Hindlimb muscle (tissue), 1 donor: ENCODE measurements around the gene NOTO. TPM values are rescaled to one million over a fixed set of nuclear protein-coding genes. Genes with fewer than 3 reads are reported as not detected.

ENCODE experiments used
- DNase-seq: peaks from one replicate; pipeline ENCODE4 v3.0.0-alpha.2; 2013
- polyA plus RNA-seq: library from polyadenylated mRNA; unstranded; fragments of 120-200 nt; gene quantifications from one replicate; pipeline ENCODE4 v1.2.1, GENCODE V29; 2013; ENCODE audit not compliant: insufficient read length

Gene NOTO
- polyA plus RNA-seq, 1 donor, result not detected

DNA sequence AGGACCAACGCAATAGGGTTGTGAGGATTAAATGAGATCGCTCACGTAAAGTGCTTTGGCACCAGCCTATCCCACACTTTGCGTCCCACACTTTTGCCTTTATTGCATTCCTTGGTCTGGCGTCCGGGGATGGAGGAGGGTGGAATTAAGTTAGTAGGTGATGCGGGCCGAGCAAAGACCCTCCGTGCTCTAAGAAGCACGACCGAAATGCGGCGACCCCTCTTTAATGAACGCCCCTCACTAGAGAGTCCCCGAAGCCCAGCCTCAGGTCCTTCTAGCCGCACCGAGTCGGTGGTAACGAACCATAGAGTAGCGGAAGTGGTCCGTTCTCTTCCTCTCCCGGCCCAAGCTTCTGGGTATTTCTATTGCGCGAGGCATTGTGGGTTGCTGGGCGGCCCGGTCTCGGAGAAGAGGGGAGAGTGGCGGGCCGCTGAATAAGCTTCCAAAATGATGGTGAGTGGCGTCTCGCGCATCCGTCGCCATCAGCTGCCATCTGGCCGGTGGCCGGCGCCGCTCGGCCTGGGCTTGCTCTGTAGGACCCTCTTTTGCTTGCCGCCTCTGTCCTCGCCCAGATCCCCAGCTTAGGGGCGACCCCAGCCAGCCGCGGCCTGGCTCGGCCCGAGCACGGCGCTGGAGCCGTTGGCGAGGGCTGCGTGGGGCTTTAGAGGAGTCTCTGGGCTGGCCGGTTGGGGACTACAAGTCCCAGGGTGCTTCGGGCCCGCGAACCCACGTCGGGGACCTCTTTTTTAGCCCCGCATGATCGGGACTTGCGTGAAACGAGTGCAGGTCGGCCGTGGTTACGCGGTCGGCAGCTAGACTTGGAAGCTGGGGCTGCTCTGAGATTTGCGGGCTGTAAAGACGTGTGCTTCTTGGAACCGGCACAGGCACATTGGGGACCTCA, 31.8 kb downstream of the NOTO start, which contains the start of gene CCT7:
Gene CCT7 (plus strand): TSS at position 377 of the 901 bp plus-strand sequence. CDS start 71 bp downstream, at position 448.
- peak; percentile 92 for DNase-seq

- no peak for DNase-seq
Observed at GRCh38 chr2:73235315-73236028, 33.1 kb downstream of the NOTO start.

DNA sequence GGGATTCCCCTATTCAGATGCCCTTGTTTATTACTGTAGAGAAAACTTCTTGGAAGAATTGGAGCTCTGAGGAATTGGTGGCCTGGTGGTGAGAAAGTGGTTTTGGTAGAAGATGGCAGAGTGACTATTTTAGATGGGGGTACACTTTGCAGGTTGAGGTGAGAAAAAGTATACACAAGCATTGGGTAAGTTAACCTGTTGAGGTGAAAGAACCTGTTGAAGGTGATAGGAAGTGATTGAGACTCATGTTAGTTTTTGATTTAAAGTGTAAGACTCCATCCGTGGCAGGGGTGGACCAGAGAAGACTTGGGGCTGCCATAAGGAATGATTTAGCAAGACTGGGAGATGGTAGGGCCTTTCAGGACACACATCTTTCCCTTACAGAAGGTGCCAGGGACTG, 34.8 kb downstream of the NOTO start:
- DNase-seq, result no peak

DNA sequence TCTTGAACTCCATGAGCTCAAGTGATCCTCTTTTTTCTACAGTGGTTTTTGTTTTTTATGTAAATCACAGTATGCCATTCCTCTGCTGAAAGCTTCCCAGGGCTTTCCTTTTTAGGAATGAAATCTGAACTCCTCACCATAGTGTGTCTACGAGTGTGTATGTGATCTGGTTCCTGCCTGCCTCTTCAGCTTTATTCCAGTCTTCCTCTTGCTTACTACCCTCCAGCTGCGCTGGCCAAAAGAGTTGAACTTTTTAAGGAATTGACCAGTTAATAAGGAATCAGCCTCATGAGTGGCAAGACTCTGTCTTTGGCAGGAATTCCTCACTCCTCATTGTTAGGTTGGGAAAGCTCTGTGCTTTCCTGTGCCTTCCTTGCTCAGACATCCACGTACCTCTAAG, 35.8 kb downstream of the NOTO start:
- DNase-seq, result no peak

GRCh38 chr2:73238976-73239375, 36.6 kb downstream of the NOTO start:
- no peak for DNase-seq

- DNase-seq, result no peak
Observed at GRCh38 chr2:73239776-73240175, 37.4 kb downstream of the NOTO start.

- no peak for DNase-seq
Observed at GRCh38 chr2:73243884-73244570, 41.7 kb downstream of the NOTO start.

GRCh38 chr2:73244580-73244979, 42.2 kb downstream of the NOTO start:
- no peak for DNase-seq

DNA sequence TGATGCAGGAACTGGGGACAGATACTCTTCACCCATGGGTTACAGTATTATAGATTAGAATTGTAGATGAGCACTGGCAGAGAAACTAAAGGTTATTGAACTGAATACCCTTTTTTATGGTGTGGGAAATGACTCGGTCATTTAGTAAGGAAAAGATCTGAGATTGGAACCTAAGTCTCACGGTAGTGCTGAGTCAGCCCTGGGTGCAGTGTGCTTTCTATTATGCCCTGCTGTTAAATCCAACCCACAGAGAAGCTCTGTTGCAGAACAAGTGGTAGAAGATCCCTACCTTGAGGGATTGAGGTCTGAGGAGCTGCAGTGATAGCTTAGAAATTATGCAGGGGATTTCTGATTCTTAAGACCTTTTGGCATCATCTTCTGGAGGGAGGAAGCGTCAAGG, 44.5 kb downstream of the NOTO start:
- DNase-seq, result no peak

DNA sequence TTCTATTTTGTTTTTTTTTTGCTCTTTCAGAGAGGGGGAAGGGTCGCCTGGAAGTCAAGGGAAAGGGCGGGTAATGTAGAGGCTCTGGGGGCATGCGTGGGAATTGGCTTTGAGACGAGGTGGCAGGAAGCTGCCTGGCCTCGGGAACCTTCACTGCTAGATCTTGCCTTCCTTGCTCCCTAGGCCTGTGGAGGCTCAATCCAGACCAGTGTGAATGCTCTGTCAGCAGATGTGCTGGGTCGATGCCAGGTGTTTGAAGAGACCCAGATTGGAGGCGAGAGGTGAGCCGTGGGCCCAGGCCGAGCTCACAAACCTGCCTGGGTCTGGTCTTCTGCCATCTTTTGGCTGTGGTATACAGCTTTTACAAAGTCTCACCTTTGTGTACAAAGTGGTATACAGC, 47.3 kb downstream of the NOTO start:
- no peak for DNase-seq

DNA sequence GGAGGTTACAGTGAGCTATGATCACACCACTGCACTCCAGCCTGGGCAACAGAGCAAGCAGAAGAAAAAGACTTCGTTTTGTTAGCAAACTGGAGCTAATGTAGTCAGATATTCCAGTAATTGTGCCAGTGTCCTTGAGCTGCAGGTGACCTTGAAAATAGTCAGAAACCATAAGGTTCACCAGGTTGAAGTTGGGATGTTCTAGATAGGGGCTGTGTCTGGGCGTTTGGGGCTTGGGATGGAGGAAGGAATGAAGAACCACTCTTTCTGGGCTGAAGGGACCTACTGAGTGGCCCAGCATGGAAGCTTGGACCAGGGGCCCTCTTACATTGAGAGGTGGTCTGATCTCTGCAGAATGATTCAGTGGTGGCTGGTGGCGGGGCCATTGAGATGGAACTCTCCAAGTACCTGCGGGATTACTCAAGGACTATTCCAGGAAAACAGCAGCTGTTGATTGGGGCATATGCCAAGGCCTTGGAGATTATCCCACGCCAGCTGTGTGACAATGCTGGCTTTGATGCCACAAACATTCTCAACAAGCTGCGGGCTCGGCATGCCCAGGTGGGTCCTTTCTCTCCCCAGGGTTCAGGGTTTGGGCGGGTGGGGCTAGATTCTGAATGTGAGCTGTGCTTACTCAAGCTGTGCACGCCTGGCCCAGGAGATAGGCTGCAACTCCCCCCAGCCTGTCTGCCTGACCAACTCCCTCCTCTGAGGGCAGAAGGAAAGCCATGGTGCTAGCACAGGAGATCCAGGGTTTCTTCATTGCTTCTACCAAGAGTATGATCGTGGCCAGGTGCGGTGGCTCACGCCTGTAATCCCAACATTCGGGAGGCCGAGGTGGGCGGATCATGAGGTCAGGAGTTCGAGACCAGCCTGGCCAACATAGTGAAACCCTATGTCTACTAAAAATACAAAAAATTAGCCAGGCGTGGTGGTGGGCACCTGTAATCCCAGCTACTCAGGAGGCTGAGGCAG, 48.8 kb downstream of the NOTO start:
- no peak for DNase-seq

- no peak for DNase-seq
Observed at GRCh38 chr2:73252238-73253027, 50.1 kb downstream of the NOTO start.

- no peak for DNase-seq
Observed at GRCh38 chr2:73253400-73253799, 51.0 kb downstream of the NOTO start.

GRCh38 chr2:73253901-73254300, 51.5 kb downstream of the NOTO start:
- DNase-seq, result no peak

DNA sequence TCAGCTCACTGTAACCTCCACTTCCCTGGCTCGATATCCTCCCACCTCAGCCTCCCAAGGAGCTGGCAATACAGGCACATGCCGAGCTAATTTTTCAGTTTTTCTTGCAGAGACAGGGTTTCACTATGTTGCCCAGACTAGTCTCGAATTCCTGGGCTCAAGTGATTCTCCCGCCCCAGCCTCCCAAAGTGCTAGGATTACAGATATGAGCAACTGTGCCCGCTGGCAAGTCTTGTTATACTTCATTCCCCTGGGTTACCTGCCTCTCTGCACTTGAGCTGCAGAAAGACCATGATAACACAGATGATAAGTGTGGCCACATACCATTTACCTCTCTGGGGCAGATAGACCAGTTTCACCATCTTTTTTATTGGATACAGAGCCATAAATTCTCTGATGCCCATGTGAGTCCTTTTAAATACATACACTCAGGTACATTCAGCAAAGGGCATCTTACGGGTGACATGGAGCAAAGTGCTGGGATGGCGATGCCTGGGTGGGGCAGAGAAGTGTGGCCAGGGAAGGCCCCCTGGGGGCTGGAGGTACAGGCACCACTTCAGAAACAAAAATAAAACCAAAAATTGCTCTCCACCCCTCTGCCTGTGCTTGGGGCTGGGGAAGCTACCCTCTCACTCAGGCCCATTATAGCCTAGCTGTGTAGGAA, 52.1 kb downstream of the NOTO start:
- no peak for DNase-seq

DNA sequence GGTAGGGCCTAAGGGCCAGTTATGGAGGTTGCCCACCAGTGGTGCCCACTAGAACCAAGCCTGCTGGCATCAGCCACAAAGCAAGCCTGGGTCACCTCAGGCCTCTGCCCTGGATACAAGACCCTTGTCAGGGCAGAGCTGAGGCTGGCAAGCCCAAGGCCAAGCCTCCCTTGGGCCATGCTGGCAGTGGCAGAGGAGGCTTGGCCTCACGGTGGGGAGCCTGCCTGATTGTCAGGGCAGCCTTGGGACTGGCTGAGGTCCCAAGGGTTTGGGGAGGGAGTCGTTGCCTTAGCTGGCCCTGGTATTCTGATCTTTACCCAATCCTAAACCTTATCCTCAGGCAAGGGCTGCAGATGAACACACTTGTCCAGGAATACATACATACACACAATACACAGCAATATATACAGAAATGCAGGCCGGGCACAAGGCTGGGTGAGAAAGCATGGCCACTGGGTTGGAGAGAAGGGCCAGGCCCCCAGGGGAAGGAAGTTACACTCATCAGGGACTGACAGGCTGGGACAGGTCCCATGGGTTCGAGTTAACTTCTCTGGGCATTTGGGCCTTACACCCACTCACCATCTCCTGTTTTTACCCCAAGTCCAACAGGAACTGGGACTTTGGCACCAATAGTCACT, 52.8 kb downstream of the NOTO start:
- no peak for DNase-seq

GRCh38 chr2:73255907-73256617, 53.7 kb downstream of the NOTO start:
- DNase-seq, result no peak

- no peak for DNase-seq
Observed at GRCh38 chr2:73256618-73256922, 54.2 kb downstream of the NOTO start.

- no peak for DNase-seq
Observed at GRCh38 chr2:73257021-73257420, 54.6 kb downstream of the NOTO start.
